Kidney (tissue), 14 donors: Measurements from ENCODE around the gene PHACTR1. TPM values are rescaled to one million over a fixed set of nuclear protein-coding genes. Genes with fewer than 3 reads are reported as not detected.

ENCODE experiments used
- DNase-seq, 5 donors: peaks; one replicate each; pipeline ENCODE4 v3.0.0-alpha.2; 2013 to 2020
- FAIRE-seq: peaks from 2 replicates; lab custom pipeline; 2012; peaks lifted over from hg19 to GRCh38; lab: Jason Lieb, UNC
- H3K27ac ChIP-seq, 2 donors: one replicate each; pipeline ENCODE4 v1.7.0; 2013; ENCODE audit warnings: low read depth in 2 of 2, low read length in 2 of 2, inconsistent platforms in 1 of 2
- H3K27me3 ChIP-seq: one replicate; pipeline ENCODE4 v1.7.1; 2013; ENCODE audit warnings: low read length, inconsistent platforms; ENCODE audit not compliant: control insufficient read depth, insufficient read depth
- H3K36me3 ChIP-seq, 3 donors: one replicate each; pipeline versions ENCODE4 v1.7.0 to v1.7.1; 2013; ENCODE audit warnings: low read length in 3 of 3, control low read depth in 1 of 3, inconsistent platforms in 1 of 3; ENCODE audit not compliant: insufficient read depth in 3 of 3, control insufficient read depth in 2 of 3
- H3K4me1 ChIP-seq, 3 donors: one replicate each; pipeline versions ENCODE4 v1.7.0 to v1.7.1; 2013; ENCODE audit warnings: low read length in 3 of 3, inconsistent platforms in 1 of 3, low read depth in 1 of 3; ENCODE audit not compliant: control insufficient read depth in 2 of 3, insufficient read depth in 2 of 3
- H3K4me3 ChIP-seq, 3 donors: one replicate each; pipeline versions ENCODE4 v1.7.0 to v1.8.1; 2013; ENCODE audit warnings: low read length in 3 of 3, control low read depth in 1 of 3, inconsistent platforms in 1 of 3
- H3K9ac ChIP-seq, 3 donors: one replicate each; pipeline versions ENCODE4 v1.7.0 to v1.7.1; 2013; ENCODE audit warnings: low read length in 3 of 3, control low read depth in 1 of 3, inconsistent platforms in 1 of 3
- H3K9me3 ChIP-seq, 3 donors: one replicate each; pipeline versions ENCODE4 v1.7.0 to v1.7.1; 2013; ENCODE audit warnings: low read length in 3 of 3, control low read depth in 1 of 3, inconsistent platforms in 1 of 3; ENCODE audit not compliant: control insufficient read depth in 2 of 3, insufficient read depth in 1 of 3
- CTCF ChIP-seq: IDR thresholded peaks from 3 replicates; pipeline ENCODE4 v1.5.1; 2012; ENCODE audit warnings: mild to moderate bottlenecking, moderate library complexity, borderline replicate concordance; ENCODE audit not compliant: insufficient read depth; ENCODE audit errors: extremely low read depth
- intact Hi-C: fragments of 100-400 bp; cut with DNase I; formaldehyde crosslinking; loops from one replicate; pipeline ENCODE4 v1.11.1; 2022
- polyA plus RNA-seq: library from polyadenylated mRNA; stranded (reverse); fragments of 350-450 nt; fragmentation: Illumina TruSeq; extraction: RNeasy Lipid Tissue Mini Kit (QIAGEN cat#74804); gene quantifications from one replicate; pipeline ENCODE4 v1.2.3, GENCODE V29; 2014; ENCODE audit warnings: low read depth, low replicate concordance; ENCODE audit not compliant: insufficient read depth
- total RNA-seq: library from RNA; stranded (reverse); fragmentation: NEBNext Ultra II Directional; extraction: Animal tissue kit (Norgen Biotek cat#: 25700); gene quantifications from one replicate; pipeline ENCODE4 v1.2.1, GENCODE V29; 2021
- donor health status: control.
- donor health status: control.
- donor health status: control.
- donor health status: control.
- donor health status: control.
- donor health status: DM: yes; HTN: yes; CAD: no.
- donor health status: Normal renal cell carcinoma (clear cell type).

Gene PHACTR1
- total and polyA plus RNA-seq, 2 donors from 2014 or later = 3.3 to 33.6 TPM

GRCh38 chr6:12826584-12826983 lies 110.0 kb downstream of the PHACTR1 start:
- FAIRE-seq = no peak
- no peak for TF ChIP-seq CTCF
- H3K4me1 ChIP-seq = no peaks in the 10 kb centered on the region
- H3K9ac ChIP-seq = no peak overlapping the region
- no peaks in the 10 kb centered on the region for H3K9me3 ChIP-seq
- H3K36me3 ChIP-seq = no peaks in the 10 kb centered on the region
- intact Hi-C loops = no loop called here
- peak in 2 of 5 donors; percentile 30 to 66 for DNase-seq
- no peak overlapping the region for H3K27ac ChIP-seq
- H3K27me3 ChIP-seq = no peaks in the 10 kb centered on the region
- H3K4me3 ChIP-seq = no peak overlapping the region

- Histone ChIP-seq H3K27me3 (no peaks in the 10 kb centered on the region), H3K9ac (no peak overlapping the region), H3K27ac (no peak overlapping the region), H3K4me3 (no peak overlapping the region), H3K4me1 (no peaks in the 10 kb centered on the region), H3K9me3 (no peaks in the 10 kb centered on the region), H3K36me3 (no peaks in the 10 kb centered on the region)
- FAIRE-seq (no peak), DNase-seq (no peak)
- TF ChIP-seq CTCF = no peak
- intact Hi-C loops = no loop called here
Observed at GRCh38 chr6:12827921-12828320, 111.4 kb downstream of the PHACTR1 start.

- Histone ChIP-seq H3K9me3 (peaks cover 0 to 4% (median 0%) of the 10 kb centered on the region in 3 donors), H3K9ac (no peak overlapping the region), H3K36me3 (no peaks in the 10 kb centered on the region), H3K27me3 (no peaks in the 10 kb centered on the region), H3K27ac (no peak overlapping the region), H3K4me1 (no peaks in the 10 kb centered on the region), H3K4me3 (no peak overlapping the region)
- FAIRE-seq (no peak), DNase-seq (no peak)
- intact Hi-C loops = no loop called here
- TF ChIP-seq CTCF = no peak
Observed at GRCh38 chr6:12832226-12832735, 115.7 kb downstream of the PHACTR1 start.

GRCh38 chr6:12836009-12836408 lies 119.4 kb downstream of the PHACTR1 start:
- no peaks in the 10 kb centered on the region for H3K36me3 ChIP-seq
- H3K4me3 ChIP-seq = no peak overlapping the region
- no peaks in the 10 kb centered on the region for H3K27me3 ChIP-seq
- DNase-seq (no peak), FAIRE-seq (no peak)
- H3K9me3 ChIP-seq = peaks cover 0 to 15% (median 0%) of the 10 kb centered on the region in 3 donors
- no peak for TF ChIP-seq CTCF
- H3K9ac ChIP-seq = no peak overlapping the region
- no peak overlapping the region for H3K27ac ChIP-seq
- intact Hi-C loops = no loop called here
- no peaks in the 10 kb centered on the region for H3K4me1 ChIP-seq
